SHP77 (cell line): Measurements from ENCODE around the gene PDK1.
"Not testable (repeated sequence)": the region's sequence is repeated elsewhere in the genome, so short reads cannot be mapped to it uniquely, and the experiment has no call there.

ENCODE experiments used
- DNase-seq, 2 experiments: peaks; one replicate each; lab custom pipeline; 2025; lab: John Stamatoyannopoulos, UW

The PDK1 gene

DNA sequence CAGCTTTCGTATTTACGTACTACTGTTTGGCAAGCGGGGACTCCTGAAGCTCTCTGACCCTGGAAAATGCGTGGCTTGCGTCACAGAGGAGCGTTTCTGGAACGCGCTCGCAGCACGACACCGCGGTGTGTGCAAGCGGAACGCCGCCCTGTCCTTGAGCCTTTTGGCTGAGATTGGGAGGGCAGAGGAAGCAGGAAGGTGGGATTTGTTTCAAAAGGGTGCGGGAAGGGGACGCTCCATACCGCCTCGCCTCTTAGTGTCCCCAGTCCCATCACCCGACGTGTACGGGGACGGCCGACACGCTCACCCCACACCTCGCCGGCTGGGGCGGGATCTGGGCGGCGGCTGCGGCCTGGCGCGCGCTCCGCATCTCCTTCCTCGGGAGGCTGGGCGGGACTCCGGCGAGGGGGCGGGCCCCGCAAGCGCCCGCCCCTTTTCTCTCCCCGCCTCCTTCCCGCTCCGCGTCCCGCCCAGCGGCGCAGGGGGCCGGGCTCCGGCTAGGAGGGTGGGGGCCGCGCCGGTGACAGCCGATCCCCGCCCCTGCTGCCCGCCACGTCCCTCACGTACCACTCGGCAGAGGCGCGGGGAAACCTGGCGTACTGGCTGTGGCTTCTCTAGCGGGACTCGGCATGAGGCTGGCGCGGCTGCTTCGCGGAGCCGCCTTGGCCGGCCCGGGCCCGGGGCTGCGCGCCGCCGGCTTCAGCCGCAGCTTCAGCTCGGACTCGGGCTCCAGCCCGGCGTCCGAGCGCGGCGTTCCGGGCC is at the start of gene PDK1:
Gene PDK1 (plus strand): TSS at position 569 of the 762 bp plus-strand sequence. CDS start 61 bp downstream, at position 630.
- DNase-seq: peak; percentile 57 to 68

DNA sequence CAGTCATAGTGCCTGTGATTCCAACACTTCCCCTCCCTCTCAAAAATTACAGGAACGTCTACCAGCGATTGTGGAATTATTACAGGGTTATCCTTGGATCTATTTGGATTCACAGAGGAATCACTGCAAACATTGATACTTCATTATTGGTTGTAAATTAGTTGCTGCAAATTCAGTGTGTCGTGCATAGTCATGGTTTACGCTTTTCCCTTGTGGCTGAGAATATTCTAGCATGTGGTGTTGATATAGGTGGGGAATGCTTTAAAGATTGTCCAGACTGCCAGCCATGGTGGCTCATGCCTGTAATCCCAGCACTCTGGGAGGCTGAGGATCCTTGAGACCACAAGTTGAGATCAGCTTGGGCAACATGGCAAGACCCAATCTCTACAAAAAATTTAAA is 48.7 kb upstream of the PDK1 start:
- DNase-seq: no peak

DNA sequence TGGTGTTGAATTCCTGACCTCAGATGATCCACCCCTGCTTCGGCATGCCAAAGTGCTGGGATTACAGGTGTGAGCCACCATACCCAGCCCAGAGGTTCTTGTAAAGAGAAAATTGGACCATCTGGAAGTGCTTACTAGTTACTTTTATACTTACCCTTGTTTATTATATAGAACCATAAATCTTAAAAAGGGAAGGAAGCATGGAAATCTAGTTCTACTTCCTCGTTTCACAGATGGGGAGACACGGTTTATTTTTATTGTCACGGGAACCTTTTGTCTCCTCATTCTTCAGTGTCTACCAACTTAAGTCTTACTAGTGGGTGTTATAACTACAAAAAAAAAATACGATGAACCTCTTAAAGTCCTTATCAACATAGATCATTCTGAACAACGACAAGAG is 45.8 kb upstream of the PDK1 start:
- no peak for DNase-seq

DNA sequence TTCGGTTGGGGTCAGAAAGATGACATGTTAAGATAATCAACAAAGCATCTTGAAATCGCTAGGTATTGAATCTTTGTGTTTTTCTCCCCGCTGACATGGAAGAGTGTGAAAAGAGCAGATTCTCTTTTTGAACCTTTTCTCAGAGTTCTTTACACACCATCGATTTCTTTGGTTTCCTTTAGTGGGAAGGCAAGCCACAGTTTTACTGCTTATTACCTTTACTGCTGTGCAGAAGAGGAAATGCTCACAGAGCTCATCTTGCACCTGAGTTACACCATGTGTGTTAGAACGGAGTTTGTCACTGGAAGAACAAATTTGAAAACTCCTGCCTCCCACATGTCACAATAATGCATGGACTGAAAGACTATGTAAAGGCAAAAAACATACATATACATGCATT is 45.3 kb upstream of the PDK1 start:
- no peak for DNase-seq

DNA sequence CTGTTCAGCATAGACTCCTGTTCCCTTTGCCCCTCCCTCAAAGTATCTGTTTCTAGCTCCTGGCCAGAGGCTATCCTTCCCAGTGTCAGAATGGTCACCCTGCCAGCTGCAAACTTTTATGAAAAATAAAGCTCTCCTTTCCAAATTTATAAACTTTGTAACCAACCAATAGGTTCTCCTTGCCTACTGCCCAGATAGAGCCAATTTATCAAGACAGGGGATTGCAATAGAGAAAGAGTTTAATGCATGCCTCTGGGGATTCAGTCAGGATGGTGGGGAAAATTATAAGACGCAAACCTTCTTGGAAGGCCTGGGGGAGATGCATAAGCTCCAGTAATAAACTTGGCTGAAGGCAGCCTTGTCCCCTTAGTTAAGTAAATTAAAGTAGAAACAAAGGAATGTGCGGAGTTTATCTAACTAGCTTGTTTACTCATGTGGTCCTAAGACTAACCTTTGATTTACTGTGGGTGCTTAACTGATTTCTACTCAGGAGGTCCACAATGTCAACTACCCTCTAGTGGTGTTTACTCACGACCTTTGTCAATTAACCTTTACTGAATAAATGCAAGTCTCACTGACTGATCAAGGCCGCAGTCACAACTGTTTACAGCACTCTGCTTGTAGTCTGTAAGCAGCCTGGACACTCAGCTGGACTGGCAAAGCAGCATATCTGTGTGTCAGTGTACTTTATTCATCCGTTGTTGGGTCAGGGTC is 42.9 kb upstream of the PDK1 start:
- no peak for DNase-seq

DNA sequence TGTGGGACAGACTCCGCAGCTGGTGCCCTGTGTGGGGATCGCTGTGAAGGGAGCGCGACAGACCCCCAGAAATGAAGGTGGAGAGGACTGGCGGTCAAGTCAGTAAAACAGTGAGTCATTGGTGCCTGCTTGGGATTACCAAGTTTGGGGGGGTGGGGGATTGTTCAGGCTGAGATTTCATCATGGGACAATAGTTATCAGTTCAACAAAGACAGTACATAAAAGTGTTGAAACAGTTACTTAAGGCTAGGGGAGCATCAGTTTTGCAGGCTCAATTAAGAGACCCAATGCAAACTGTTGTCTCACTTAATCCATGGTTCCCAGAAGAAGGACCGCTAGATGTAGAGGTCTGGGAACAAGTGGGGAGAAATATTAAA is 42.4 kb upstream of the PDK1 start:
- DNase-seq: no peak

DNA sequence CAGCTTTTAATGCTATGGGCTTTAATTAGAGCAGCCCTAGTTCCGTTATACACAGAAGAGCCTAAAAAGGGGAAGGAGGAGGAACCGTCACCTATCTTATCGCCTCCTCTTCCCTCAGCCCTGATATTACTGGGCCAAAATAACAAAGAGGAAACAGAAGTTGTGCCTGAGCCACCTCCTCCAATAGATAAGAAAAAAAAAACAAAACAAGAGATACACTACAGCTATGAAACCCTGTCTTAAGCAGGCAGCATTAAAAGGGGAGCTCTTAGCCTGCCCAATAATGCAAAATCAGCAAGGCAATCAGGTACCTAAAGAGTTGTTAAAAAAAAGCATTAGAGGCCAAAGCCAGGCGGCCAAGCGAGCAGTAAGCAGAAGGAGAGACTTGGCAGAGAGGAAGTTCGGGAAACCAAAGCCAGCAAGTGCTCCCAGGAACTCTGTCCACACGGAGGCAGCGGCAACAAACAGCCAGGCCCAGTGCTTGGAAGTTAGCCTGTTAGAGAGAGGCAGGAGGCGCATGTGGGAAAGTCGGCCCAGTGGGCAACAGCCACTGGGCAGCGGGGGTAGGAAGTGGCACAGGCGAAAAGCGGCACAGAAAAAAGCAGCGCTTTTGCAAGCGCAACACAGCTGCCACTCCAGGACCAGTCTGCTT is 41.8 kb upstream of the PDK1 start:
- DNase-seq: no peak

DNA sequence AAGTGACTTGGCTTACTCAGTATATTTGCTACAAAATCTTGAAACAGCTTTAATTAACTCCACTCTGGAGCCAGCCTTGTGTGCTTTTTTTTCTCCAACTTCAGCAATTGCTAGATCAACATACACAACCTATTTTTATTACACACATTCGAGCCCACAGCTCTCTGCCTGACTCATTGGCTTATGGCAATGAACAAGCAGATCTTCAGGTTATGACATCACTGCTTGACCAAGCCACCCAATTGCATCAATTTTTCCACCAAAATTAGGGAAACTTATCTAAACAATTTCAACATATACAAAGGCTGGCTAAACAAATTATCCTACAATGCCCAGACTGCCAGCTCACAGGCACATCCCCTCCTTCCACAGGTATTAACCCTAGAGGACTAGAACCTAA is 39.6 kb upstream of the PDK1 start:
- DNase-seq: no peak

DNA sequence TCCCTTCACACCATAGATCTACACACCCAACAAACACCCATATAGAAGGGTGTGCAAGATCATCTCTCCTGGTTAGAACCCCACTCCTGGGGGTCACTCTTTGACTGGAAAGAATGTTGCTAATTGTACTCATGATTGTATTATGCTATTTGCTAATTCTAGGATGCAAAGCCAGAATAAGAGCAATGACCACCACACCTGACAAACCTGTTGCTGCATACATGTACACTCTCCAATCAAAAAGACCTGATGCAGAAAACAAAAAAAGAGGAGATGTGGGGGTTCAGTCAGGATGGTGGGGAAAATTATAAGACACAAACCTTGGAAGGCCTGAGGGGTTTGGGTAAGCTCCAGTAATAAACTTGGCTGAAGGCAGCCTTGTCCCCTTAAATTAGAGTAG is 36.9 kb upstream of the PDK1 start:
- DNase-seq: no peak

DNA sequence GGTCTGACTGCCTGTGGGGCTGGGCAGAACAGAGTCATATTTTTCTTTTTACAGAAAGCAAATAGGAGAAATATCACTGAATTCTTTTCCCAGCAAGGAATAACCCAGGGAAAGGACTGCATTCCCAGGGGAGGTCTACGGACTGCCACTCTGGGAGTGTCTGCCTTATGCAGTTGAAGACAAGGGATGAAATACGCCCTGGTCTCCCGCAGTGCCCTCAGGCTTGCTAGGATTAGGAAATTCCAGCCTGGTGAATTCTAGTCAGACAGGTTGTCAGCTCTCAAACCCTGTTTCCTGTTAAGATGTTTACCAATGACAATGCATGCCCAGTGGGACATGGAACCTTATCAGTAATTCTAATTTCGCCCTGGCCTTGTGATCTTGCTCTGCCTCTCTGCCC is 30.3 kb upstream of the PDK1 start:
- no peak for DNase-seq

DNA sequence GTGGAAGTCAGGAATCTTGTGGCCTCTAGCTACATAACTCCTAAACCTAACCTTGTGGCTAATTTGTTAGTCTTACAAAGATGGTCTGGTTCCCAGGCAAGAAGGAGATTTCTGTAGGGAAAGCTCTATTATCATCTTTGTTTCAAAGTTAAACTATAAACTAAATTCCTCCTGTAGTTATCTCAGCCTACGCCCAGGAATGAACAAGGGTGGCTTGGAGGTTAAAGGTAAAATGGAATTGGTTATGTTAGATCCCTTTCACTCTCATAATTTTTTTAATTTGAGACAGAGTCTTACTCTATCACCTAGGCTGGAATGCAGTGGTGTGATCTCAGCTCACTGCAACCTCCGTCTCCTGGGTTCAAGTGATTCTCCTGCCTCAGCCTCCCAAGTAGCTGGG is 24.6 kb upstream of the PDK1 start:
- DNase-seq: no peak

DNA sequence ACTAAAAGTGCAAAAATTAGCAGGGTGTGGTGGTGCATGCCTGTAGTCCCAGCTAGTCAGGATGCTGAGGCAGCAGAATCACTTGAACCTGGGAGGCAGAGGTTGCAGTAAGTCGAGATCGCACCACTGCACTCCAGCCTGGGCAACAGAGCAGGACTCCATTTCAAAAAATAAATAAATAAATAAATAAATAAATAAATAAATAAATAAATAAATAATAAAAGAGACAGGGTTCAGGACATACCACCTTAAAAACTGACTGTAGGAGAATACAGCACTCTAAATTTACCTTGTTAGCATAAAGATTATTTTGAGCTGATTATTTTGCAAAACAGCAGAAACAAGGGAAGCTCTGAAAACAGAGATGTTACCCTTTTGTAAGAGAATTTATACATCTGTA is 23.4 kb upstream of the PDK1 start:
- not testable (repeated sequence) for DNase-seq

DNA sequence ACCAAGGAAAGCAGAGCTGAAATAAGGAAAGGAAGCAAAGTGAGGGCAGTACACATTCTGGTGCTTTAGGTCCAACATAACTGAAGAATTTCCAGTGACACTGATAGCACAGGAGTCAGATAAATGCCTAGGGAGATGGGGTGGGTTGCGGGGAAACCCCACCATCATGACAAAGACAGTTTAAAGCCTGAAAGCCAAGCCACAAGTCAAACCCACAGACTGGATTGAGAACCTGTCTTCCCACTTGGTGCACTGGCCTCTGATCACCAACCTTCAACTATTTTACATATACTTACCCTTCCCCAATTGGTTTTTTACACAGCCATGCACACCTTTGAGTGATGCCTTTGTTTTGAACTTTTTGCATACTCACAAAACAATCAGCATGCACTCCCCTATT is 22.2 kb upstream of the PDK1 start:
- DNase-seq: no peak

DNA sequence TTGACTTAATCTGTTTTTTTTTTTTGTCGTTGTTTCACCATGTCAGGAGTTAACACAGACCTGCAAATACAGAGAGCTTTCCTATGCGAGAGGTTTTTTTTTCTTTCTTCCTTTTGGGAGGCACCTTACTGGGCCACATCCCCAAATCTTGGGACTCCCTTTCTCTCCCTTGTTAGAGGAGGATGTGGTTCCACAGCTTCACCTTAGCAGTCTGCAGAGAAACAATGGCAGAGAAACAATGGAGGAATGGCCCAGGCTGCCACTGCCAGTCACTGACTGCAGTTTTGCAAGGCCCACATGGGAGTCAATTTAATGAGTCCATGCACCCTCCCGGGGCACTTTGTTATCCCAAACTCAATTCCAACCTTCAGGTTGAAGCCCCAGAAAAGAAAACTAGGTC is 20.8 kb upstream of the PDK1 start:
- no peak for DNase-seq

DNA sequence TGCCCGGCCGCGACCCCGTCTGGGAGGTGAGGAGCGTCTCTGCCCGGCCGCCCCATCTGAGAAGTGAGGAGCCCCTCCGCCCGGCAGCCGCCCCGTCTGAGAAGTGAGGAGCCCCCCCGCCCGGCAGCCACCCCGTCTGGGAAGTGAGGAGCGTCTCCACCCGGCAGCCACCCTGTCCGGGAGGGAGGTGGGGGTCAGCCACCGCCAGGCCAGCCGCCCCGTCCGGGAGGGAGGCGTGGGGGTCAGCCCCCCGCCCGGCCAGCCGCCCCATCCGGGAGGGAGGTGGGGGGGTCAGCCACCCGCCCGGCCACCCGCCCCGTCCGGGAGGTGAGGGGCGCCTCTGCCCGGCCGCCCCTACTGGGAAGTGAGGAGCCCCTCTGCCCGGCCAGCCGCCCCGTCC is 18.0 kb upstream of the PDK1 start:
- DNase-seq: not testable (repeated sequence)

DNA sequence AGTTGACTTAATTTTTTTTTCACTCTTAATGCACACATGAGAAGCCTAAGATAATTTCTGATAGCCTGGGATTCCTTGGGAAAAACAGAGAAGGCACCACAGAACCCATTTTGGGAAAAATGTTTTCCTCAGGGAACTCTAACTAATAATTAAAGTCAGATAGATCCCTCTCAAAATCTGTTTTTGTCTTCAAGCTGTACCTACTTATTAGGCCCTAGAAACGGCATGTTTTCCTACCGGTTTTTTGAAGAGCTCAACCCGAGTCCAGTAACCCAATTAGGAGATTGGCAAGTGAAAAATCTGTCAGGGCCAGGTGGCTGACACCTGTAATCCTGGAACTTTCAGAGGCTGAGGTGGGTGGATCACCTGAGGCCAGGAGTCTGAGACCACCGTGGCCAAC is 16.1 kb upstream of the PDK1 start:
- DNase-seq: no peak

DNA sequence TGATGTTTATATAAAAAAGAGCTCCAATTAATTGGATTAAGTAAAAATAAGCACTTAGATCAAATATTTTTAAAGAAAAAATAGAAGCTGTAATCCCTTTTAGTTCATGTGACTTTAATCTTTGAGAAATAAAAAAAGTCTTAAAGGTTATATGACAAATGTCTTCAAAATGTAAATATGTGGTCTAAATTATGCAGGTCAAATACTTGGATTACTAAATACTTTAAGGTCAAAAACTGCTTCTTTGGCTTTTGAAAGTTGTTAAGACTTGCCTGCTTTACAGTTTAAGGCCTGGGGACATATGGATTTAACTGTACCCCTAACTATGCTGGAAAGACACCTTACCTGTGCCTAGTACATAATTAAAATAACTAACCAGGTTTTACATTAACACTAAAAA is 15.5 kb upstream of the PDK1 start:
- no peak for DNase-seq

DNA sequence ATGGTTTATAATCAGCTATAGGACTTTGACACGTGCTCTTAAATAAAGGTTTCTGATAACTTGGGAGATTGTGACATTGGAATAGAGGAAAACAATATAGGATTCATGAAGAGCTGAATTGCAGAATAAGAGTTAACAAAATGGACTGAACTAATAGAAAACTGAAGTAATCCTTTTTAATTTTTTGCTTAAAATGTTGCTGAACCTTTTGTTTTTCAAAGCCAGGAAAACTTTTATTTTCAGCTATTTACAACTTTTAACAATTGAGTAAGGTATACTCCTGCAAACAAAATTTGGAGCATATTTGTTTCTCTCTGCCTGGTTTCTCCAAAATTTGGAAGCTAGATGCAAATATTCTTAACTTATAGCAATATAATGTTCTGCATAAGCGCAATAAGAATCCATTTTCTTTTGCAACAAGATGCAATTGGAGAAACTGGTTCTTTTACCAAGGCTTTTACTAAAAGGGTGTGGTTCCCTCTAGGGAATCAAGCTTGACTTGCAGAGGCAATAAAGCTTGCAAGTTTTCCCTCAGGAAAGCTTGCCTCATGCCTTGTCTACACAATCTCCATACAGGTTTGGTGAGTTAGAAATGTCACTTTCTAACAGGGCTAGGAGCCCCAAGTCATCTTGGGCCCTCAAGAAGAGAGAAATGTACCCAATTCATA is 10.3 kb upstream of the PDK1 start:
- DNase-seq: no peak

DNA sequence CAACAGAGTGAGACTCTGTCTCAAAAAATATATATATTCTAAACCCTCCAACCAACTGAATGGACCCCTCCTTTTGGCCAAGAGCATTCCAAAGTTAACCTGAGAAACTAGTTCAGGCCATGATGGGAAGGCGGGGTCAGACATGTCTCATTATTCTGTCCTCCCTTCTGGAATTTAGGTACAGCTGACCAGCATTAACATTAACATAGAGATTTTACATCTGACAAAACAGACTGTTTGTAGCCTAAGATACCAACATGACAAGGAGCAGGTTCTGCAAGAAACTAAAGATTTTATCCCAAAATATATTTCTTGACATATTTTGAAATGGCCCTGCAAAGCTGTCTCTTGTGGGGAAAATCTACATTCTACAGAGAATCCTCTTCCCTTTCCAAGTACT is 6.8 kb upstream of the PDK1 start:
- DNase-seq: no peak

DNA sequence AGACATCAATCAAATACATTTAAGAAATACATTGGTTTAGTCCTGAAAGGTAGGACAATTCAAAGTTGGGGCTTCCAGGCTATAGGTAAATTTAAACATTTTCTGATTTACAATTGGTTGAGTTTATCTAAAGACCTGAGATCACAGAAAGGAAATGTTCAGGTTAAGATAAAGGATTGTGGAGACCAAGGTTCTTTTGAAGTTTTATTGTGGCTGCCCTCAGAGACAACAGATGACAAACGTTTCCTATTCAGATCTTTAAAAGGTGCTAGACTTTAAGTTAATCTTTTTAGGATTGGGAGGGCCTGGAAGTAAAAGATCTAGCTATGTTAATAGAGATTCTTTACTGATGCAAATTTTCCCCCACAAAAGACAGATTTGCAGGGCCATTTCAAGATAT is 6.1 kb upstream of the PDK1 start:
- not testable (repeated sequence) for DNase-seq

DNA sequence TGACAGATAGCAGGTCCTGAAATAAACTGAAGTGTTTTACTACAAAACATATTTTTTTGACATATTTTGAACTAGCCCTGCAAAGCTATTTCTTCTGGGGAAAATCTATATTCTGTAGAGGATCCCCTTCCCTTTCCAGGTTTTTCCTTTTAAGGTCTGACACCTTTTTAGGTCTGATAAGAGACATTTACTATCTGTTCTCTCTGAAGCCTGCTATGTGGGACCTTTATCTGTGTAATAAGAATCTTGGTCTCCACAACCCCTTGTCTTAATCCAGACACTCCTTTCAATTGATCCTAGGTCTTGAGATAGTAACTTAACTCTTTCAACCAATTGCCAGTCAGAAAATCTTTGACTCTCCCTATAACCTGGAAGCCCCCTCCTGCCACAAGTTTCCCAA is 5.5 kb upstream of the PDK1 start:
- DNase-seq: no peak

DNA sequence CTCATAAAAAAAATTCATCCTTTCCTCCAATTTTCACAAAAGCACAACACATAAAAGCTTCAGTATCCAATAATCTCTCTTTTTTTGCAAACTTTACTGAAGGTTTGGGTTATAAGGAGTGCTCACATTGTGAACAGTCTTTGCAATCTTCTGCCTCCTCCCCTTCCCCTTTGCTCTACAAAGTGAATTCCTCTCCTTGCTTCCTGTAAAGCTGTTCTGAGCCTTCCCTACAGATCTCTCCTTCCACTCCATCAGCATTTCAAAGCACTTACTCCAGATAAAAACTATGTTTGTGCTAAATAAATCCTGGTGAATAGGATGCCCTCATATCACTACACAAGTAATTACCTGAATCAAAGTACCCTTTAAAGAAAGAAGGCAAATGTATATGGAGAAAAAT is 4.6 kb upstream of the PDK1 start:
- DNase-seq: no peak
